HepG2 (cell line): ENCODE measurements around the gene ENG. TPM values are rescaled to one million over a fixed set of nuclear protein-coding genes. Genes with fewer than 3 reads are reported as not detected.

ENCODE experiments used
- ARID5B ChIP-seq: IDR thresholded peaks from 2 replicates; pipeline ENCODE4 v1.4.0; 2020; ENCODE audit warnings: mild to moderate bottlenecking, missing genetic modification reagents
- CBX5 ChIP-seq: sonication (generic); formaldehyde crosslinking; IDR thresholded peaks from 2 replicates; pipeline ENCODE4 v1.4.0; 2020; ENCODE audit warnings: missing genetic modification reagents, borderline replicate concordance
- EED ChIP-seq: sonication (generic); formaldehyde crosslinking; IDR thresholded peaks from 2 replicates; pipeline ENCODE4 v1.5.0; 2020; ENCODE audit warnings: mild to moderate bottlenecking, missing genetic modification reagents
- ELF1 ChIP-seq: sonication (generic); formaldehyde crosslinking; IDR thresholded peaks from 2 replicates; pipeline ENCODE4 v1.4.0; 2020; ENCODE audit warnings: missing genetic modification reagents
- FOXK1 ChIP-seq: sonication (generic); formaldehyde crosslinking; IDR thresholded peaks from 2 replicates; pipeline ENCODE4 v1.4.0; 2020; ENCODE audit warnings: low read depth, missing genetic modification reagents, borderline replicate concordance
- MAF1 ChIP-seq: sonication (generic); formaldehyde crosslinking; IDR thresholded peaks from 2 replicates; pipeline ENCODE4 v1.5.0; 2020; ENCODE audit warnings: missing genetic modification reagents, borderline replicate concordance
- MAFF ChIP-seq: IDR thresholded peaks from 2 replicates; pipeline ENCODE4 v1.6.1; 2011; ENCODE audit warnings: low read depth, low read length, improper control_type of control experiment
- NRL ChIP-seq: sonication (generic); formaldehyde crosslinking; IDR thresholded peaks from 2 replicates; pipeline ENCODE4 v1.5.0; 2020; ENCODE audit warnings: missing genetic modification reagents, mild to moderate bottlenecking, moderate library complexity, borderline replicate concordance
- THYN1 ChIP-seq: sonication (generic); formaldehyde crosslinking; IDR thresholded peaks from 2 replicates; pipeline ENCODE4 v1.8.1; 2023; ENCODE audit warnings: low read depth, mild to moderate bottlenecking, moderate library complexity, missing genetic modification reagents, borderline replicate concordance
- TMF1 ChIP-seq: sonication (generic); formaldehyde crosslinking; IDR thresholded peaks from 2 replicates; pipeline ENCODE4 v1.8.1; 2022; ENCODE audit warnings: low read depth, missing genetic modification reagents
- XBP1 ChIP-seq: sonication (generic); formaldehyde crosslinking; IDR thresholded peaks from 2 replicates; pipeline ENCODE4 v1.5.0; 2020; ENCODE audit warnings: missing genetic modification reagents
- ZBTB34 ChIP-seq: sonication (generic); formaldehyde crosslinking; IDR thresholded peaks from 2 replicates; pipeline ENCODE4 v1.8.0; 2022; ENCODE audit warnings: mild to moderate bottlenecking, missing genetic modification reagents
- ZFP1 ChIP-seq: IDR thresholded peaks from 2 replicates; pipeline ENCODE4 v1.6.1; 2016
- ZNF329 ChIP-seq: sonication (generic); formaldehyde crosslinking; IDR thresholded peaks from 2 replicates; pipeline ENCODE4 v1.9.0; 2021; ENCODE audit warnings: low read depth, mild to moderate bottlenecking, missing genetic modification reagents
- ZNF441 ChIP-seq: sonication (generic); formaldehyde crosslinking; IDR thresholded peaks from 2 replicates; pipeline ENCODE4 v1.7.0; 2021; ENCODE audit warnings: missing genetic modification reagents, borderline replicate concordance
- ZNF605 ChIP-seq: sonication (generic); formaldehyde crosslinking; IDR thresholded peaks from 2 replicates; pipeline ENCODE4 v1.8.0; 2022; ENCODE audit warnings: mild to moderate bottlenecking, missing genetic modification reagents
- ZNF639 ChIP-seq: conservative IDR thresholded peaks from 2 replicates; pipeline ENCODE4 v1.6.1; 2018; ENCODE audit warnings: missing genetic modification reagents
- ZNF670 ChIP-seq: sonication (generic); formaldehyde crosslinking; IDR thresholded peaks from 2 replicates; pipeline ENCODE4 v1.8.0; 2022; ENCODE audit warnings: mild to moderate bottlenecking, missing genetic modification reagents, borderline replicate concordance
- ZNF704 ChIP-seq: sonication (generic); formaldehyde crosslinking; IDR thresholded peaks from 2 replicates; pipeline ENCODE4 v1.8.1; 2023; ENCODE audit warnings: mild to moderate bottlenecking, inconsistent platforms, moderate library complexity, missing genetic modification reagents, borderline replicate concordance
- ZNF776 ChIP-seq: sonication (generic); formaldehyde crosslinking; IDR thresholded peaks from 2 replicates; pipeline ENCODE4 v1.4.0; 2020; ENCODE audit warnings: mild to moderate bottlenecking, missing genetic modification reagents
- ZNF879 ChIP-seq: sonication (generic); formaldehyde crosslinking; IDR thresholded peaks from 2 replicates; pipeline ENCODE4 v1.8.1; 2023; ENCODE audit warnings: missing genetic modification reagents
- polyA plus RNA-seq, 8 experiments: library from polyadenylated mRNA; depleted of rRNA in 3 of 8; stranded (reverse) in 7 of 8; unstranded in 1 of 8; fragments of >200 nt; fragmentation: Illumina TruSeq in 4 of 8; extraction: Trizol in 4 of 8; gene quantifications; 2 replicates each; pipeline versions ENCODE4 v1.2.1 to v1.2.3, GENCODE V29; 2011 to 2016; ENCODE audit warnings: low read depth in 4 of 8, missing spikeins in 1 of 8, mixed read lengths in 1 of 8; ENCODE audit not compliant: insufficient read depth in 1 of 8
- total RNA-seq, 5 experiments: library from RNA; depleted of rRNA; stranded (reverse); fragments of >200 nt; fragmentation: Illumina TruSeq; extraction: Trizol; gene quantifications; 2 replicates each; pipeline ENCODE4 v1.2.3, GENCODE V29; 2016; ENCODE audit warnings: low read depth in 1 of 5

ENG gene
- total and polyA plus RNA-seq, 2 of the 13 experiments (the other 11 are each of a cell fraction or from before 2014, with no cell fraction given) = 0.02 to 1.1 TPM

- TF ChIP-seq ZNF704 (CRISPR knock-in tag) (no peak), ELF1 (CRISPR knock-in tag) (peak; percentile 75; the same call in 1 of the 2 replicates), NRL (CRISPR knock-in tag) (0 out of 2 replicates have a peak, but pooled peaks have one; percentile 27), ZNF605 (peak; percentile 79), ZFP1 (CRISPR knock-in tag) (no peak), ARID5B (CRISPR knock-in tag) (no peak; the same call in 1 of the 2 replicates), ZNF776 (CRISPR knock-in tag) (no peak), XBP1 (CRISPR knock-in tag) (no peak), ZBTB34 (CRISPR knock-in tag) (0 out of 2 replicates have a peak, but pooled peaks have one; percentile 45), MAF1 (CRISPR knock-in tag) (no peak), ZNF879 (no peak), ZNF639 (CRISPR knock-in tag) (peak; percentile 45; the same call in 1 of the 2 replicates), ZNF329 (no peak), TMF1 (CRISPR knock-in tag) (no peak; the same call in 1 of the 2 replicates), MAFF (no peak), FOXK1 (CRISPR knock-in tag) (no peak), EED (no peak), ZNF670 (no peak), ZNF441 (peak; percentile 22; the same call in 1 of the 2 replicates), CBX5 (CRISPR knock-in tag) (peak; percentile 2), THYN1 (CRISPR knock-in tag) (no peak)
Measured at GRCh38 chr9:127785933-127786772, 68.3 kb downstream of the ENG start, which contains the start of gene CDK9 (continued).
